Measurements from ENCODE around the gene STAT5B. TPM values are rescaled to one million over a fixed set of nuclear protein-coding genes. Genes with fewer than 3 reads are reported as not detected.

STAT5B gene
- total RNA-seq, 1 experiment from 2014 or later, result 7.1 TPM

DNA sequence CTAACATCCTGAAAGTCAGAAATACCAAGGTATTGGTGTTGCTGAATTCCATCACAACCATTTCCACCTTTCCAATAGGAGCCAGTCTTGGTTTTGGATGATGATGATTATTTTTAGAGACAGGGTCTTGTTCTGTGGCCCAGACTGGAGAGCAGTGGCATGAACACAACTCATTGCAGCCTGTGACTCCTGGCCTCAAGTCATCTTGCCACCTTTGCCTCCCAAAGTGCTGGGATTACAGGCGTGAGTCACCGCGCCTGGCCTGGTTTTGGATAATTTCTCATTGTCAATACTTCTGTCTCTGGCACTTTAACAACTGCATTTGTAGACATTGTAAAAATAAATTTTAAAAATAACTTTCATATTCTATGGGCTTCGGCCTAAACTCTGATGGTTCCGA, 22.6 kb downstream of the STAT5B start:
- peaks cover 19 to 37% of the 10 kb centered on the region in 2 experiments for H3K4me1 ChIP-seq (ENCODE audit: control insufficient read depth in 1 of 2, insufficient read depth in 2 of 2, low read length in 2 of 2)
- ChIA-PET POLR2A (no interaction called here), CTCF (no interaction called here), RAD21 (ENCODE audit: low non-redundant PET in 1 of 2, low total read pairs in 2 of 2, uncharacterized antibody in 2 of 2, unreplicated experiment in 2 of 2) (no interaction called here)
- H3K9ac ChIP-seq (ENCODE audit: low read length), result no peak overlapping the region
- H3K4me3 ChIP-seq (replicated peaks in 1 of 2; ENCODE audit: low read depth in 1 of 2, low read length in 2 of 2), result no peak overlapping the region
- DNase-seq (ENCODE audit: low read depth, low spot score) (no peak), ATAC-seq (no peak)
- H3K9me2 ChIP-seq (ENCODE audit: insufficient read depth), result no peaks in the 10 kb centered on the region
- no peaks in the 10 kb centered on the region for H3K9me3 ChIP-seq (ENCODE audit: control insufficient read depth in 1 of 2, insufficient read depth in 1 of 2, low read depth in 1 of 2, low read length in 2 of 2)
- H3K36me3 ChIP-seq (ENCODE audit: control insufficient read depth in 1 of 2, insufficient read depth in 2 of 2, low read length in 2 of 2), result no peaks in the 10 kb centered on the region
- no peak for TF ChIP-seq ZFX (IDR thresholded peaks at IDR 0.05)
- TF ChIP-seq FOSL1 (IDR thresholded peaks at IDR 0.05; ENCODE audit: low read depth), result no peak
- no peak for TF ChIP-seq RAD21 (IDR thresholded peaks at IDR 0.05; ENCODE audit: low read depth)
- TF ChIP-seq TCF7L2 (IDR thresholded peaks at IDR 0.05; ENCODE audit: borderline replicate concordance, extremely low read depth, insufficient read depth, insufficient read length), result no peak
- TF ChIP-seq, protein P1, sequence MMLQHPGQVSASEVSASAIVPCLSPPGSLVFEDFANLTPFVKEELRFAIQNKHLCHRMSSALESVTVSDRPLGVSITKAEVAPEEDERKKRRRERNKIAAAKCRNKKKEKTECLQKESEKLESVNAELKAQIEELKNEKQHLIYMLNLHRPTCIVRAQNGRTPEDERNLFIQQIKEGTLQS (IDR thresholded peaks at IDR 0.05), result no peak
- no peak for TF ChIP-seq CEBPB (IDR thresholded peaks at IDR 0.05; ENCODE audit: low read depth)
- no peak for TF ChIP-seq JUND (IDR thresholded peaks at IDR 0.05)
- no peak for TF ChIP-seq SRF (IDR thresholded peaks at IDR 0.05; ENCODE audit: low read depth)
- TF ChIP-seq EZH2 (IDR thresholded peaks at IDR 0.05), result no peak
- TF ChIP-seq ZNF274 (IDR thresholded peaks at IDR 0.05; ENCODE audit: low read depth, low read length), result no peak
- H3K27me3 ChIP-seq (ENCODE audit: insufficient read depth, low read length), result no peaks in the 10 kb centered on the region
- H4K20me1 ChIP-seq (ENCODE audit: insufficient read depth), result no peaks in the 10 kb centered on the region
- intact Hi-C loops (cut with micrococcal nuclease), result no loop called here
- H3K27ac ChIP-seq (ENCODE audit: low read depth, low read length), result no peak overlapping the region
- H3K79me2 ChIP-seq (ENCODE audit: insufficient read depth, low read length), result no peaks in the 10 kb centered on the region
- H2AFZ ChIP-seq (ENCODE audit: low read depth, low read length, poor library complexity, severe bottlenecking), result no peak overlapping the region
- H3K4me2 ChIP-seq (ENCODE audit: low read length), result peak overlapping the region; percentile 22
- no TSS peak for BruUV-seq (replicated peaks)

DNA sequence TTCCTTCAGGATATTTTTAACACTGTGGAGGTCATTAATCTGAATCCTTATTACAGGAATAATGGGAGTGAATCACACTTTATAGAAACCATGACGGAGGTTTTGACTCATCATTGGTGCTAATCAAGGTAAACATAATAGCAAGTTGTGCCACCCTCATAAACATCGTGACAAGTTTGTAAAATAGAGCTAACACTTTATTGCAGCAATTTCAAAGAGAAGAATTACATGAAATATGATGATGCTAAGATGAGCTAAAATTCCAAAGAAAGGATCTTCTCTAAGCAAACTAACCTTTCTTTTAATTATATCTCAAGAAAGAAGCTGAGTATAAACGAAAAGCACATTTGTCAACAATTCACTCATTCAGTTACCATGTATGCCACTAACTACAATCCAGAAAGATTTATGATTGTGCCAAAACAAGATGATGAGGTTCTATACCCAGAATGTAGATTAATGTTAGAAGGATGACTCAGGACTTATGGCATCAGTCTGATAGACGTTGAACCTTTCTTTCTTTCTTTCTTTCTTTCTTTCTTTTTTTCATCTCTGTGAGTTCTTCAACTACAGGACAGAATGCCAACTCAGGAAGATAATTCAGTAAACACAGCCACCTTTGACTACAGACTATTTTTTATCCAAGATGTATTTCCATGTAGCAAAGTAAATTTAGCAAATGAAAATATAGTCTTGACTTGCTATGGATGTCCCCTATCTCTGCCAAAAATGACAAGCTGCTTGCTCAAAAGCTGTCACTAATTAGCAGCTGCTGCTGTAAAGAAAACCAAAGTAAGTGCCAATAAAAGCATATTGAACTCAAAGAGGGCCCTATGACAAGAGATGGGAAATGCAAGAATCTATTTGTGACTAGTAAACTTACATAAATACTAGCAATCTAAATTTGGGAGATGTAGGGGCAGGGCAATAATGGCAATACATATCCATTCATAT, 23.3 kb downstream of the STAT5B start:
- ChIA-PET POLR2A (no interaction called here), RAD21 (ENCODE audit: low non-redundant PET in 1 of 2, low total read pairs in 2 of 2, uncharacterized antibody in 2 of 2, unreplicated experiment in 2 of 2) (no interaction called here), CTCF (interaction anchor here (1.8 kb wide), 1 partner anchor 31 kb away, joined by 6 read pairs; no protein-coding TSS in a partner anchor)
- Histone ChIP-seq H3K4me2 (ENCODE audit: low read length) (peak overlapping the region; percentile 22), H3K4me3 (replicated peaks in 1 of 2; ENCODE audit: low read depth in 1 of 2, low read length in 2 of 2) (no peak overlapping the region), H3K79me2 (ENCODE audit: insufficient read depth, low read length) (no peaks in the 10 kb centered on the region), H3K9me2 (ENCODE audit: insufficient read depth) (no peaks in the 10 kb centered on the region), H3K36me3 (ENCODE audit: control insufficient read depth in 1 of 2, insufficient read depth in 2 of 2, low read length in 2 of 2) (no peaks in the 10 kb centered on the region), H3K27ac (ENCODE audit: low read depth, low read length) (no peak overlapping the region), H3K9ac (ENCODE audit: low read length) (no peak overlapping the region), H3K4me1 (ENCODE audit: control insufficient read depth in 1 of 2, insufficient read depth in 2 of 2, low read length in 2 of 2) (peaks cover 19 to 37% of the 10 kb centered on the region in 2 experiments), H2AFZ (ENCODE audit: low read depth, low read length, poor library complexity, severe bottlenecking) (no peak overlapping the region), H4K20me1 (ENCODE audit: insufficient read depth) (no peaks in the 10 kb centered on the region), H3K9me3 (ENCODE audit: control insufficient read depth in 1 of 2, insufficient read depth in 1 of 2, low read depth in 1 of 2, low read length in 2 of 2) (no peaks in the 10 kb centered on the region), H3K27me3 (ENCODE audit: insufficient read depth, low read length) (no peaks in the 10 kb centered on the region)
- DNase-seq (ENCODE audit: low read depth, low spot score) (no peak), ATAC-seq (no peak)
- intact Hi-C loops (cut with micrococcal nuclease), result no loop called here
- TF ChIP-seq ZNF274 (IDR thresholded peaks at IDR 0.05; ENCODE audit: low read depth, low read length) (no peak), POLR2AphosphoS5 (IDR thresholded peaks at IDR 0.05; ENCODE audit: low read depth, low read length) (no peak), FOSL1 (IDR thresholded peaks at IDR 0.05; ENCODE audit: low read depth) (peak; percentile 40)
- BruUV-seq (replicated peaks), result no TSS peak

Measured in HCT116 (cell line).